ENCODE data around the gene GRIN2C.

Gene GRIN2C

DNA sequence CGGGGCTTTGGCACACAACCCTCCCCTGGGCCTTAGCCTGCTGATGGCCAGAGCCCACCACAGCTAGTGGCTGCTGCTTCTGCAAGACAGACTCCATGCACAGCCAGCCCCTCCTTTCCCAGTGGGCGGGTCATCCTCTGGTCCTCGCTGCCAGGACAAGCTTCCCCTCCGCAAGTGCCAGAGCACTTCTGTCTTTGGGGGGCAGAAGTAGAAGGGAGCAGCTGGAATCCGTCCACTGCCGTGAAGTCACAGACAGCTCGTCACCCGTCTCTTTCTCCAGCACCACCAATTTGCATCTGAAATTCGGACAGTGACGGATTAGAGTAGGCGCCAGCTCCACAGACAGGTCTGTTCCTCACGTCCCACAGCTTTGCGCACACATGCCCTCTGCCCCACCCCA is 52.2 kb downstream of the GRIN2C start:
- Histone ChIP-seq H3K4me3 (ENCODE audit: severe bottlenecking) (no peak overlapping the region), H3K27ac (ENCODE audit: poor library complexity, severe bottlenecking) (no peak overlapping the region), H3K4me1 (ENCODE audit: insufficient read depth, poor library complexity, severe bottlenecking) (no peaks in the 10 kb centered on the region), H3K36me3 (ENCODE audit: low read depth) (no peaks in the 10 kb centered on the region), H3K9me3 (ENCODE audit: severe bottlenecking) (no peaks in the 10 kb centered on the region), H3K27me3 (ENCODE audit: insufficient read depth, poor library complexity, severe bottlenecking) (no peaks in the 10 kb centered on the region)
- ATAC-seq (ENCODE audit: low read depth) (no peak), DNase-seq (ENCODE audit: low spot score) (no peak)
- TF ChIP-seq, protein P1, sequence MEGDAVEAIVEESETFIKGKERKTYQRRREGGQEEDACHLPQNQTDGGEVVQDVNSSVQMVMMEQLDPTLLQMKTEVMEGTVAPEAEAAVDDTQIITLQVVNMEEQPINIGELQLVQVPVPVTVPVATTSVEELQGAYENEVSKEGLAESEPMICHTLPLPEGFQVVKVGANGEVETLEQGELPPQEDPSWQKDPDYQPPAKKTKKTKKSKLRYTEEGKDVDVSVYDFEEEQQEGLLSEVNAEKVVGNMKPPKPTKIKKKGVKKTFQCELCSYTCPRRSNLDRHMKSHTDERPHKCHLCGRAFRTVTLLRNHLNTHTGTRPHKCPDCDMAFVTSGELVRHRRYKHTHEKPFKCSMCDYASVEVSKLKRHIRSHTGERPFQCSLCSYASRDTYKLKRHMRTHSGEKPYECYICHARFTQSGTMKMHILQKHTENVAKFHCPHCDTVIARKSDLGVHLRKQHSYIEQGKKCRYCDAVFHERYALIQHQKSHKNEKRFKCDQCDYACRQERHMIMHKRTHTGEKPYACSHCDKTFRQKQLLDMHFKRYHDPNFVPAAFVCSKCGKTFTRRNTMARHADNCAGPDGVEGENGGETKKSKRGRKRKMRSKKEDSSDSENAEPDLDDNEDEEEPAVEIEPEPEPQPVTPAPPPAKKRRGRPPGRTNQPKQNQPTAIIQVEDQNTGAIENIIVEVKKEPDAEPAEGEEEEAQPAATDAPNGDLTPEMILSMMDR (IDR thresholded peaks at IDR 0.05; ENCODE audit: poor library complexity, severe bottlenecking) = no peak

DNA sequence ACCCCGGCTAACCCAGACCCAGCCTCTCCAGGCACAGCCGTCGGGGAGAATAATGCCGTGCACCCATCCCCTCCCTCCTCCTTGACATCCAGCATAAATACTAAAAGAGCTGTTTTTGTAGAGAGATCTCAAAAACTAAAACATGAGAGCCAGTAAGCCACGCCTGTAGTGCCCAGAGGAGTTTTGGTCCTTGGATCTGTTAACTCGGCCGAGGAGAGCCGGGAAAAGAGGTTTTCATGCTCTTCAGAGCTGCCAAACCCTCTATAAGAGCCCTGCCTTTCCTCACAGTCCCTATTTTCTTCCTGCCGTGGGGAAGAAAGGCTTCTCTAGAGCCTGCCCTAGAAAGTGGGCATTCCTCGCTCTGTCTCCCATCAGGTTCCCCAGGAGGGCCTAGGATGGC is 53.4 kb downstream of the GRIN2C start:
- DNase-seq (ENCODE audit: low spot score) (no peak), ATAC-seq (ENCODE audit: low read depth) (no peak)
- H3K36me3 ChIP-seq (ENCODE audit: low read depth) = no peaks in the 10 kb centered on the region
- H3K4me3 ChIP-seq (ENCODE audit: severe bottlenecking) = no peak overlapping the region
- no peak overlapping the region for H3K27ac ChIP-seq (ENCODE audit: poor library complexity, severe bottlenecking)
- TF ChIP-seq, protein P1 (IDR thresholded peaks at IDR 0.05; ENCODE audit: poor library complexity, severe bottlenecking) = no peak
- no peaks in the 10 kb centered on the region for H3K9me3 ChIP-seq (ENCODE audit: severe bottlenecking)
- H3K4me1 ChIP-seq (ENCODE audit: insufficient read depth, poor library complexity, severe bottlenecking) = no peaks in the 10 kb centered on the region
- H3K27me3 ChIP-seq (ENCODE audit: insufficient read depth, poor library complexity, severe bottlenecking) = no peaks in the 10 kb centered on the region

DNA sequence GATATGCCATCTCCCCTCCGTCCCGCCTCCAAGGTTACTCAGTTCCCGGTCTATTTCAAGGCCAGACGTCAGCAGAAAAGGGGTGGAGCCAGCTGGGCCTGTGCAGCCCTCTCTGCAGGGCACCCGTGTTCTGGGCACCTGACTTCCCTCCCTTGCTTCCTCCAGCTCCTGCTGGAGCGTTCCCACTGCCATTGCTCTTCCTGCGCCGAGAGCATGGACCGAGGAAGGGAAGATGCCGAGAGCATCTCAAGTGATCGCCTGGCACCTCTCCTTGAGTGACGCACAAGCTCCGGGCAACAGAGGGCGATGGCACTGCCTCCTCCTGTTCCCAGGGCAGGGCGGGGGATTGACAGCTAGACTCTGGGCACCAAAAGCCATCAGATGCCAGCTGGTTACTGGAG is 54.1 kb downstream of the GRIN2C start:
- H3K4me3 ChIP-seq (ENCODE audit: severe bottlenecking) = no peak overlapping the region
- no peaks in the 10 kb centered on the region for H3K4me1 ChIP-seq (ENCODE audit: insufficient read depth, poor library complexity, severe bottlenecking)
- TF ChIP-seq, protein P1 (IDR thresholded peaks at IDR 0.05; ENCODE audit: poor library complexity, severe bottlenecking) = no peak
- H3K27me3 ChIP-seq (ENCODE audit: insufficient read depth, poor library complexity, severe bottlenecking) = no peaks in the 10 kb centered on the region
- ATAC-seq (ENCODE audit: low read depth) (no peak), DNase-seq (ENCODE audit: low spot score) (no peak)
- H3K27ac ChIP-seq (ENCODE audit: poor library complexity, severe bottlenecking) = no peak overlapping the region
- H3K36me3 ChIP-seq (ENCODE audit: low read depth) = no peaks in the 10 kb centered on the region
- no peaks in the 10 kb centered on the region for H3K9me3 ChIP-seq (ENCODE audit: severe bottlenecking)

DNA sequence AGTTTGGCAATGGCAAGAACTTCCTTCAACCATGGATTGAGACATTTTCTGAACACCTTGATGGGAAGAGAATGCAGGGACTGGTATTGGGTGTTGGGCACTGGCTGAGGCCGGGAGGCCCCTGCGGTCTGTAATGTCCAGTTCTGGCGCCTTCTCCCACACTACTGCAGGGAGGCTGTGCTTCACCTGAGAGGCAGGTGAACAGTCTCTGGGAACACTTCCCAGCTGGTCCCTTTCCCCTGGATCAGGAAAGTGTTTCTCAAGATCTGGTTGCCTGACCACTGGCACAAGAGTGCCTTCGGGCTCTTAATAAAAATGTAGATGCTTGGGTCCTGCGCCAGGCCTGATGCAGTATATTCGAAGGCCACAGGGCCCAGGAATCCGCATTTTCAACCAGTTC is 55.0 kb downstream of the GRIN2C start:
- H3K4me1 ChIP-seq (ENCODE audit: insufficient read depth, poor library complexity, severe bottlenecking) = no peaks in the 10 kb centered on the region
- no peaks in the 10 kb centered on the region for H3K36me3 ChIP-seq (ENCODE audit: low read depth)
- ATAC-seq (ENCODE audit: low read depth) = no peak

DNA sequence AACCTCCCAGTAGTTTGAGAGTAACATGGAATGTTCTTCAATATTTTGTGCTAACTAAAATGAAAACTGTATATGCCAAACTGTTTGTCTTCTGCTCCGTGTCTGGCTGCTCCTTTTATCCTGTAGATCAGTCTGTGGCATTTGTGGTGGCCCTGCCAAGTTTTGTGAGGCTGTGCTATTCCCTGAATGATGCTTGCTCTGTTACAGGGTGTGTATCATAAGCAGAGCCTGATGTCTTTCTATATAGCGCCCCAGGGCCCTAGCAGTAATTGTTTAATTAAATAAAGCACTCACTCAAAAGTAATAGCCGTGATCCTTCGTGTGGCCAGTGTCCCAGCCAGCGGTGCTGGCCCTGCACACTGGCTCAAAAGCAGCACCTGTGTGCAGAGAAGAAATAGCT is 55.7 kb downstream of the GRIN2C start:
- Histone ChIP-seq H3K4me1 (ENCODE audit: insufficient read depth, poor library complexity, severe bottlenecking) (no peaks in the 10 kb centered on the region), H3K4me3 (ENCODE audit: severe bottlenecking) (no peak overlapping the region), H3K27me3 (ENCODE audit: insufficient read depth, poor library complexity, severe bottlenecking) (no peaks in the 10 kb centered on the region), H3K27ac (ENCODE audit: poor library complexity, severe bottlenecking) (no peak overlapping the region), H3K36me3 (ENCODE audit: low read depth) (no peaks in the 10 kb centered on the region), H3K9me3 (ENCODE audit: severe bottlenecking) (no peaks in the 10 kb centered on the region)
- TF ChIP-seq, protein P1 (IDR thresholded peaks at IDR 0.05; ENCODE audit: poor library complexity, severe bottlenecking) = no peak
- ATAC-seq (ENCODE audit: low read depth) (no peak), DNase-seq (ENCODE audit: low spot score) (no peak)

More for the DNA sequence above, 55.0 kb downstream of the GRIN2C start:
- Histone ChIP-seq H3K4me3 (ENCODE audit: severe bottlenecking) (no peak overlapping the region), H3K27me3 (ENCODE audit: insufficient read depth, poor library complexity, severe bottlenecking) (no peaks in the 10 kb centered on the region), H3K27ac (ENCODE audit: poor library complexity, severe bottlenecking) (no peak overlapping the region), H3K9me3 (ENCODE audit: severe bottlenecking) (no peaks in the 10 kb centered on the region)
- TF ChIP-seq, protein P1 (IDR thresholded peaks at IDR 0.05; ENCODE audit: poor library complexity, severe bottlenecking) = no peak
- DNase-seq (ENCODE audit: low spot score) = no peak
